HepG2 (cell line): ENCODE measurements around the gene HLA-G. TPM values are rescaled to one million over a fixed set of nuclear protein-coding genes. Genes with fewer than 3 reads are reported as not detected.
A peak's percentile ranks its signal among the peaks of the same experiment; 100 is the strongest.

Experiments
- ATAC-seq: fragments of 200-7000 bp; cut with Tn5 transposase; 3 replicates; pipeline ENCODE4 v1.9.1; 2020; ENCODE audit warnings: mild to moderate bottlenecking, moderate library complexity
- BruUV-seq: library from RNA; stranded (reverse); fragments of 400-500 nt; replicated peaks from 2 replicates; lab custom pipeline; 2021; lab: Mats Ljungman, UMichigan
- CTCF ChIA-PET: fragments of 300-600 bp; formaldehyde crosslinking; extraction: SDS; loops from one replicate; lab custom pipeline; 2021; ENCODE audit warnings: low total read pairs, inconsistent platforms, low intra/inter-chr PET ratio; lab: Yijun Ruan, JAX
- POLR2A ChIA-PET: fragments of 350-600 bp; sonication (Branson Sonifier 250); formaldehyde crosslinking; loops from one replicate; lab custom pipeline; 2020; ENCODE audit warnings: antibody characterized with exemption, inconsistent platforms; lab: Yijun Ruan, JAX
- DNase-seq: peaks from one replicate; pipeline ENCODE4 v3.0.0-alpha.2; 2015; ENCODE audit warnings: low spot score
- FAIRE-seq: peaks from 3 replicates; lab custom pipeline; 2011; peaks lifted over from hg19 to GRCh38; lab: Jason Lieb, UNC
- H2AFZ ChIP-seq: one replicate; pipeline ENCODE4 v1.6.1; 2011; ENCODE audit warnings: low read length, inconsistent platforms
- H3K27ac ChIP-seq: fragments of 300-600 bp; 3 replicates; pipeline ENCODE4 v1.8.0; 2011; ENCODE audit warnings: mixed run types, mild to moderate bottlenecking, mixed read lengths, low read length, inconsistent platforms; ENCODE audit not compliant: insufficient read depth; ENCODE audit errors: extremely low read length
- H3K27me3 ChIP-seq, 2 experiments: fragments of 200-600 bp in 1 of 2; 2 replicates in 1 of 2; 3 replicates in 1 of 2; pipeline versions ENCODE4 v1.6.0 to v1.8.0; 2011; ENCODE audit warnings: low read length in 2 of 2, mild to moderate bottlenecking in 2 of 2, moderate library complexity in 2 of 2, inconsistent platforms in 1 of 2; ENCODE audit not compliant: insufficient read depth in 2 of 2, control insufficient read depth in 1 of 2
- H3K36me3 ChIP-seq, 2 experiments: fragments of 200-600 bp in 1 of 2; replicated peaks in 1 of 2; 2 replicates in 1 of 2; 3 replicates in 1 of 2; pipeline versions ENCODE4 v1.5.1 to v1.8.0; 2011; ENCODE audit warnings: low read length in 2 of 2, inconsistent platforms in 1 of 2; ENCODE audit not compliant: insufficient read depth in 2 of 2, control insufficient read depth in 1 of 2
- H3K4me1 ChIP-seq: 2 replicates; pipeline ENCODE4 v1.5.1; 2012; ENCODE audit warnings: low read length, inconsistent platforms; ENCODE audit not compliant: insufficient read depth
- H3K4me2 ChIP-seq: 2 replicates; pipeline ENCODE4 v1.6.0; 2011; ENCODE audit warnings: low read depth, low read length, inconsistent platforms
- H3K4me3 ChIP-seq, 3 experiments: fragments of 200-600 bp in 1 of 3; sonication (generic), shearing (Covaris generic) in 1 of 3; replicated peaks in 1 of 3; 2 replicates each; pipeline ENCODE4 v1.5.1; 2011 to 2016; ENCODE audit warnings: low read length in 3 of 3, inconsistent platforms in 2 of 3, low read depth in 2 of 3, mild to moderate bottlenecking in 2 of 3, control low read depth in 1 of 3, mixed read lengths in 1 of 3; ENCODE audit not compliant: insufficient read depth in 1 of 3
- H3K79me2 ChIP-seq: one replicate; pipeline ENCODE4 v1.6.1; 2011; ENCODE audit warnings: low read length, inconsistent platforms; ENCODE audit not compliant: insufficient read depth
- H3K9ac ChIP-seq: 2 replicates; pipeline ENCODE4 v1.6.0; 2011; ENCODE audit warnings: mild to moderate bottlenecking, low read depth, low read length, inconsistent platforms; ENCODE audit not compliant: insufficient read depth
- H3K9me3 ChIP-seq: 2 replicates; pipeline ENCODE4 v1.5.1; 2012; ENCODE audit warnings: mild to moderate bottlenecking, low read length
- H4K20me1 ChIP-seq: 2 replicates; pipeline ENCODE4 v1.6.0; 2011; ENCODE audit warnings: inconsistent platforms, mild to moderate bottlenecking, low read length, moderate library complexity; ENCODE audit not compliant: insufficient read depth
- ELF1 ChIP-seq: sonication (generic); formaldehyde crosslinking; IDR thresholded peaks from 2 replicates; pipeline ENCODE4 v1.4.0; 2020; ENCODE audit warnings: missing genetic modification reagents
- ELF3 ChIP-seq: IDR thresholded peaks from 2 replicates; pipeline ENCODE4 v1.6.1; 2016; ENCODE audit warnings: missing genetic modification reagents, missing compliant biosample characterization
- GABPB1 ChIP-seq: IDR thresholded peaks from 2 replicates; pipeline ENCODE4 v1.6.1; 2016; ENCODE audit warnings: mild to moderate bottlenecking, missing genetic modification reagents, moderate library complexity, missing compliant biosample characterization
- MED8 ChIP-seq: sonication (generic); formaldehyde crosslinking; IDR thresholded peaks from 2 replicates; pipeline ENCODE4 v1.8.1; 2023; ENCODE audit warnings: mild to moderate bottlenecking, missing genetic modification reagents; ENCODE audit not compliant: insufficient replicate concordance
- NRL ChIP-seq: sonication (generic); formaldehyde crosslinking; IDR thresholded peaks from 2 replicates; pipeline ENCODE4 v1.5.0; 2020; ENCODE audit warnings: missing genetic modification reagents, mild to moderate bottlenecking, moderate library complexity, borderline replicate concordance
- RORA ChIP-seq: sonication (generic); formaldehyde crosslinking; IDR thresholded peaks from 2 replicates; pipeline ENCODE4 v1.5.0; 2020; ENCODE audit warnings: mild to moderate bottlenecking, missing genetic modification reagents, moderate library complexity
- SRSF4 ChIP-seq: fragments of 200-400 bp; formaldehyde crosslinking; IDR thresholded peaks from one replicate; pipeline ENCODE4 v1.6.1; 2018; ENCODE audit warnings: mild to moderate bottlenecking, low read depth, low read length, moderate library complexity; ENCODE audit not compliant: poor library complexity, severe bottlenecking
- TOE1 ChIP-seq: sonication (generic); formaldehyde crosslinking; IDR thresholded peaks from 2 replicates; pipeline ENCODE4 v1.4.0; 2020; ENCODE audit warnings: mild to moderate bottlenecking, missing genetic modification reagents
- USF2 ChIP-seq, 2 experiments: sonication (generic) in 1 of 2; formaldehyde crosslinking in 1 of 2; IDR thresholded peaks; 2 replicates each; pipeline versions ENCODE4 v1.5.1 to v1.6.1; 2011 to 2020; ENCODE audit warnings: borderline replicate concordance in 1 of 2, low read depth in 1 of 2, low read length in 1 of 2, mild to moderate bottlenecking in 1 of 2, missing genetic modification reagents in 1 of 2, moderate library complexity in 1 of 2
- XRCC5 ChIP-seq: fragments of 200-400 bp; formaldehyde crosslinking; optimal IDR thresholded peaks from 2 replicates; pipeline ENCODE3; 2017; ENCODE audit warnings: mild to moderate bottlenecking, low read length
- ZBTB34 ChIP-seq: sonication (generic); formaldehyde crosslinking; IDR thresholded peaks from 2 replicates; pipeline ENCODE4 v1.8.0; 2022; ENCODE audit warnings: mild to moderate bottlenecking, missing genetic modification reagents
- ZNF687 ChIP-seq: sonication (generic); formaldehyde crosslinking; IDR thresholded peaks from 2 replicates; pipeline ENCODE4 v1.5.1; 2020; ENCODE audit warnings: mild to moderate bottlenecking, missing genetic modification reagents, moderate library complexity
- ZNF780A ChIP-seq: sonication (generic); formaldehyde crosslinking; IDR thresholded peaks from 2 replicates; pipeline ENCODE4 v1.8.0; 2022; ENCODE audit warnings: mild to moderate bottlenecking, missing genetic modification reagents, moderate library complexity
- WGBS: methylation state at CpG from one replicate; pipeline ENCODE4 v1.1.6; 2017; ENCODE audit warnings: low lambda C conversion rate; 5-methylcytosine and 5-hydroxymethylcytosine counted together
- in situ Hi-C: cut with HindIII; loops from 2 replicates; pipeline ENCODE4 v1.10.0; 2017; ENCODE audit warnings: low pct_unique_long_range_greater_than_20kb; ENCODE audit not compliant: extremely low pct_ligation_motif_present
- intact Hi-C: fragments of 100-400 bp; cut with micrococcal nuclease; formaldehyde crosslinking; loops from one replicate; pipeline ENCODE4 v1.10.0; 2022; ENCODE audit not compliant: unreplicated experiment
- polyA plus RNA-seq, 8 experiments: library from polyadenylated mRNA; depleted of rRNA in 3 of 8; stranded (reverse) in 7 of 8; unstranded in 1 of 8; fragments of >200 nt; fragmentation: Illumina TruSeq in 4 of 8; extraction: Trizol in 4 of 8; gene quantifications; 2 replicates each; pipeline versions ENCODE4 v1.2.1 to v1.2.3, GENCODE V29; 2011 to 2016; ENCODE audit warnings: low read depth in 4 of 8, missing spikeins in 1 of 8, mixed read lengths in 1 of 8; ENCODE audit not compliant: insufficient read depth in 1 of 8
- total RNA-seq, 5 experiments: library from RNA; depleted of rRNA; stranded (reverse); fragments of >200 nt; fragmentation: Illumina TruSeq; extraction: Trizol; gene quantifications; 2 replicates each; pipeline ENCODE4 v1.2.3, GENCODE V29; 2016; ENCODE audit warnings: low read depth in 1 of 5

The HLA-G gene
- total and polyA plus RNA-seq, 2 of the 13 experiments (the other 11 are each of a cell fraction or from before 2014, with no cell fraction given), result 0.29 to 0.30 TPM

- no peak for TF ChIP-seq USF2 (IDR thresholded peaks at IDR 0.05; ENCODE audit: low read depth, low read length)
- TF ChIP-seq USF2 (CRISPR knock-in tag; IDR thresholded peaks at IDR 0.05; ENCODE audit: borderline replicate concordance), result no peak
- no peak for TF ChIP-seq NRL (CRISPR knock-in tag)
- no peak for TF ChIP-seq RORA (CRISPR knock-in tag)
- TF ChIP-seq GABPB1 (CRISPR knock-in tag), result peak; percentile 40
- no peak for TF ChIP-seq SRSF4
- TF ChIP-seq ELF1 (CRISPR knock-in tag), result peak; percentile 60
- TF ChIP-seq ELF3 (CRISPR knock-in tag), result peak; percentile 56; the same call in 1 of the 2 replicates
Observed at GRCh38 chr6:29813809-29814208, 13.8 kb upstream of the HLA-G start (continued).

GRCh38 chr6:29814379-29815117 is 13.1 kb upstream of the HLA-G start:
- Histone ChIP-seq H3K4me3 (no peak overlapping the region), H3K27ac (no peak overlapping the region), H4K20me1 (no peaks in the 10 kb centered on the region), H2AFZ (no peak overlapping the region), H3K9ac (no peak overlapping the region), H3K9me3 (no peaks in the 10 kb centered on the region), H3K4me2 (peak overlapping the region; percentile 29; the same call in 1 of the 2 replicates), H3K4me1 (peaks cover 14% of the 10 kb centered on the region; the same call in 1 of the 2 replicates), H3K79me2 (no peaks in the 10 kb centered on the region), H3K27me3 (peaks cover 1 to 3% of the 10 kb centered on the region in 2 experiments; a peak in 2 of 5 replicates), H3K36me3 (no peaks in the 10 kb centered on the region)
- ChIA-PET POLR2A (no interaction called here), CTCF (no interaction called here)
- DNase-seq (no peak), ATAC-seq (peak; percentile 31), FAIRE-seq (no peak)
- intact Hi-C loops, result no loop called here
- in situ Hi-C loops, result no loop called here
- no TSS peak for BruUV-seq
- WGBS, result 19% methylated on average over 9 of the region's 9 CpGs
- no peak for TF ChIP-seq ZBTB34
- TF ChIP-seq ZNF687 (CRISPR knock-in tag), result no peak
- TF ChIP-seq TOE1, result no peak
- no peak for TF ChIP-seq ZNF780A (CRISPR knock-in tag)
- no peak for TF ChIP-seq XRCC5
- no peak for TF ChIP-seq MED8 (CRISPR knock-in tag)
